Measurements from ENCODE around the gene MYOM1. TPM values are rescaled to one million over a fixed set of nuclear protein-coding genes. Genes with fewer than 3 reads are reported as not detected.
"Not testable (repeated sequence)": the region's sequence is repeated elsewhere in the genome, so short reads cannot be mapped to it uniquely, and the experiment has no call there.

The MYOM1 gene
- total RNA-seq, 3 donors from 2014 or later = 3.1 to 6.9 (median 5.9) TPM

DNA sequence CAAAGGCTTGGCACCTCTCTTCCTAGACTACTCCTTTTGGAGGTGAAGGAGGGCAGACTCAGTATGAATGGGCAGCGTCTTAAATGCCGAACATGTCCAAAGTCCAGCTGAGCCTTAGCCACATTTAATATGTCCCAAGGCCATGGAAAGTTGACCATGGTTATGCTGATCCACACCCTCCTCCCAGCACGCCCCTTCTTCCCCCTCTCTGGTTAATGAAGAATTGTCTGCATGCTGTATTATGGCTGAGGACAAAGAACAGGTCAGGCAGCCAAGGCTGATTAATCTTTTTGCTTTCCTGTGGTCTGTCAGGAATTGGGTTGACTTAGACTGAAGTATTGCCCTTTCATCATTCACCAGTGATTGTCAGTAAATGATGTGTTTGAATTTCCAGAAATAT, 5.8 kb upstream of the MYOM1 start:
- Histone ChIP-seq H3K9me3 (no peaks in the 10 kb centered on the region), H3K36me3 (no peaks in the 10 kb centered on the region), H3K4me3 (no peak overlapping the region), H3K27me3 (no peaks in the 10 kb centered on the region), H3K4me1 (no peaks in the 10 kb centered on the region), H3K27ac (no peak overlapping the region)
- intact Hi-C loops (cut with DNase I; ENCODE audit: low total_unique reads) = no loop called here
- no peak for DNase-seq (ENCODE audit: low spot score in 2 of 2)
- no peak for TF ChIP-seq POLR2A (IDR thresholded peaks at IDR 0.05)
- TF ChIP-seq CTCF (IDR thresholded peaks at IDR 0.05) = no peak
- TF ChIP-seq POLR2AphosphoS5 (IDR thresholded peaks at IDR 0.05) = no peak

DNA sequence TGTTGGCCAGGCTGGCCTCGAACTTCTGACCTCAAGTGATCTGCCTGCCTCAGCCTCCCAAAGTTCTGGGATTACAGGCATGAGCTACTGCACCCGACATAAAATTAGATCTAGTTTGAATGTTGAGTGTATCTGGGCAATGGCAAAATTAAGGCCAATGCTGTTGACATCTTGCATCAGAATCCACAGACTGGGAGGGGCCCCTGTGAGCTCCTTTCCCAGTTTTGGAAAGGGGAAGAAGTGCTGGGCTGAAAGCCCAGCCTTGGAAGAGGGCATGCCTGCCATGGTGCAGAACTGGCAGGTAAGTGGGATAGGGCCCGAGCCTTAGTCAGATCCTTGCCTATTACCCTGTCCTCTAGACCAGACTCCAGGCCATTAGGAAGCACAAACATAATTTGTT, 4.5 kb upstream of the MYOM1 start:
- Histone ChIP-seq H3K4me1 (no peaks in the 10 kb centered on the region), H3K36me3 (no peaks in the 10 kb centered on the region), H3K27me3 (no peaks in the 10 kb centered on the region), H3K9me3 (no peaks in the 10 kb centered on the region), H3K27ac (no peak overlapping the region), H3K4me3 (no peak overlapping the region)
- no peak for TF ChIP-seq POLR2AphosphoS5 (IDR thresholded peaks at IDR 0.05)
- TF ChIP-seq POLR2A (IDR thresholded peaks at IDR 0.05) = no peak
- TF ChIP-seq CTCF (IDR thresholded peaks at IDR 0.05) = no peak
- intact Hi-C loops (cut with DNase I; ENCODE audit: low total_unique reads) = no loop called here
- DNase-seq (ENCODE audit: low spot score in 2 of 2) = no peak

- Histone ChIP-seq H3K27ac (no peak overlapping the region), H3K9me3 (no peaks in the 10 kb centered on the region), H3K4me3 (no peak overlapping the region), H3K4me1 (no peaks in the 10 kb centered on the region), H3K27me3 (no peaks in the 10 kb centered on the region), H3K36me3 (no peaks in the 10 kb centered on the region)
- TF ChIP-seq POLR2A (IDR thresholded peaks at IDR 0.05) (no peak), CTCF (IDR thresholded peaks at IDR 0.05) (no peak), POLR2AphosphoS5 (IDR thresholded peaks at IDR 0.05) (no peak)
- no peak for DNase-seq (ENCODE audit: low spot score in 2 of 2)
- intact Hi-C loops (cut with DNase I; ENCODE audit: low total_unique reads) = no loop called here
Measured at GRCh38 chr18:3223356-3223755, 3.6 kb upstream of the MYOM1 start.

GRCh38 chr18:3221496-3221895, 1.7 kb upstream of the MYOM1 start:
- Histone ChIP-seq H3K9me3 (no peaks in the 10 kb centered on the region), H3K4me3 (no peak overlapping the region), H3K27me3 (no peaks in the 10 kb centered on the region), H3K36me3 (no peaks in the 10 kb centered on the region), H3K4me1 (no peaks in the 10 kb centered on the region), H3K27ac (no peak overlapping the region)
- TF ChIP-seq POLR2AphosphoS5 (IDR thresholded peaks at IDR 0.05) (no peak), CTCF (IDR thresholded peaks at IDR 0.05) (no peak), POLR2A (IDR thresholded peaks at IDR 0.05) (no peak)
- intact Hi-C loops (cut with DNase I; ENCODE audit: low total_unique reads) = no loop called here
- DNase-seq (ENCODE audit: low spot score in 2 of 2) = no peak

DNA sequence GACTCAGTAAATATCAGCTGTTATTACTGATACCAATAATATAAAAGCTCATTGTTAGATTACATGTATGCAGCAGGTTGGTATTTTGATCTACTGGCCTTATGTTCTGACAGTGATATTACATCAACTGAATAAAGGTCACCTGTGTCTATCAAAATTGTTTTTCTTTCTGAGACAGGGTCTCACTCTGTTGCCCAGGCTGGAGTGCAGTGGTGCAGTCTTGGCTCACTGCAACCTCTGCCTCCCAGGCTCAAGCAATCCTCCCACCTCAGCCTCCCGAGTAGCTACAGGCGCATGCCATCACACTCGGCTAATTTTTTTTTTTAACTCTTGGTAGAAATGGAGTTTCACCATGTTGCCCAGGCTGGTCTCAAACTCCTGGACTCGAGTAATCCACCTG, 1.1 kb upstream of the MYOM1 start:
- DNase-seq (ENCODE audit: low spot score in 2 of 2); H3K9me3 ChIP-seq; H3K27ac ChIP-seq; H3K4me3 ChIP-seq; H3K27me3 ChIP-seq; H3K4me1 ChIP-seq; intact Hi-C loops (cut with DNase I; ENCODE audit: low total_unique reads); H3K36me3 ChIP-seq: not testable (repeated sequence)

GRCh38 chr18:3219241-3219630, 532 bp downstream of the MYOM1 start:
- peak overlapping the region in 1 of 2 donors; percentile 15 for H3K27ac ChIP-seq
- intact Hi-C loops (cut with DNase I; ENCODE audit: low total_unique reads) = no loop called here
- H3K27me3 ChIP-seq = no peaks in the 10 kb centered on the region
- peak overlapping the region in 1 of 3 donors; percentile 8 for H3K4me3 ChIP-seq
- no peak for DNase-seq (ENCODE audit: low spot score in 2 of 2)
- no peaks in the 10 kb centered on the region for H3K36me3 ChIP-seq
- H3K4me1 ChIP-seq = no peaks in the 10 kb centered on the region
- no peak for TF ChIP-seq CTCF (IDR thresholded peaks at IDR 0.05)
- TF ChIP-seq POLR2A (IDR thresholded peaks at IDR 0.05) = no peak
- TF ChIP-seq POLR2AphosphoS5 (IDR thresholded peaks at IDR 0.05) = no peak
- H3K9me3 ChIP-seq = no peaks in the 10 kb centered on the region
